Measurements from ENCODE around the gene PACRG.

- TF ChIP-seq EZH2 (IDR thresholded peaks at IDR 0.05; ENCODE audit: borderline replicate concordance, low read depth, low read length, severe bottlenecking), result no peak
- no peak for TF ChIP-seq CTCF (IDR thresholded peaks at IDR 0.05; ENCODE audit: extremely low read depth in 1 of 2, insufficient read depth in 1 of 2, low read depth in 1 of 2, low read length in 2 of 2)
- no peak for TF ChIP-seq POLR2AphosphoS5 (IDR thresholded peaks at IDR 0.05; ENCODE audit: insufficient read depth, low read depth, low read length)
- no peak for TF ChIP-seq POLR2A (IDR thresholded peaks at IDR 0.05; ENCODE audit: low read depth, low read length)
- no peak for TF ChIP-seq MAX (IDR thresholded peaks at IDR 0.05; ENCODE audit: insufficient read depth, insufficient read length)
- no peak for TF ChIP-seq JUN (IDR thresholded peaks at IDR 0.05; ENCODE audit: borderline replicate concordance, insufficient read depth, insufficient read length, low read depth)
- TF ChIP-seq GATA2 (IDR thresholded peaks at IDR 0.05; ENCODE audit: insufficient read depth, insufficient read length, low read depth, low read length), result no peak
Measured at GRCh38 chr6:163337958-163338357, 610.2 kb downstream of the PACRG start.
